Activated CD8-positive, alpha-beta T cell treated with anti-CD3 and anti-CD28 coated beads for 36 hours (primary cell): ENCODE measurements around the gene ZFPL1. TPM values are rescaled to one million over a fixed set of nuclear protein-coding genes. Genes with fewer than 3 reads are reported as not detected.

Experiments used
- ATAC-seq: fragments of 200-7000 bp; cut with Tn5 transposase; one replicate; pipeline ENCODE4 v1.10.0; 2021; ENCODE audit warnings: mild to moderate bottlenecking, moderate library complexity
- CTCF ChIA-PET: fragments of 350-600 bp; sonication (Branson Sonifier 250); formaldehyde crosslinking; loops from one replicate; lab custom pipeline; 2021; ENCODE audit warnings: antibody characterized with exemption; lab: Charles Lee
- POLR2A ChIA-PET: fragments of 350-600 bp; sonication (Branson Sonifier 250); formaldehyde crosslinking; loops from one replicate; lab custom pipeline; 2021; ENCODE audit warnings: antibody characterized with exemption; lab: Charles Lee
- DNase-seq: peaks from one replicate; pipeline ENCODE4 v3.0.0-alpha.2; 2020
- H3K27ac Mint-ChIP-seq: one replicate; pipeline ENCODE4 v1.8.0; 2021; ENCODE audit warnings: mild to moderate bottlenecking, mixed read lengths
- H3K27me3 Mint-ChIP-seq: one replicate; pipeline ENCODE4 v1.8.0; 2021; ENCODE audit warnings: mixed read lengths
- H3K36me3 Mint-ChIP-seq: one replicate; pipeline ENCODE4 v1.8.0; 2021; ENCODE audit warnings: low read depth, mixed read lengths
- H3K4me1 Mint-ChIP-seq: one replicate; pipeline ENCODE4 v1.8.0; 2021; ENCODE audit warnings: low read depth, mixed read lengths
- H3K4me3 Mint-ChIP-seq: one replicate; pipeline ENCODE4 v1.8.0; 2021; ENCODE audit warnings: mild to moderate bottlenecking, moderate library complexity, mixed read lengths
- H3K9me3 Mint-ChIP-seq: one replicate; pipeline ENCODE4 v1.8.0; 2021; ENCODE audit warnings: mixed read lengths
- intact Hi-C: fragments of 100-400 bp; cut with micrococcal nuclease; formaldehyde crosslinking; loops from one replicate; pipeline ENCODE4 v1.10.0; 2022
- total RNA-seq, 2 experiments: library from RNA; stranded (reverse); gene quantifications; one replicate each; pipeline ENCODE4 v1.2.3, GENCODE V29; 2021
- TF ChIP-seq, protein P1 (sequence below): fragments of 200-600 bp; IDR thresholded peaks from one replicate; pipeline ENCODE4 v1.8.0; 2022; ENCODE audit warnings: antibody characterized with exemption, mild to moderate bottlenecking

ZFPL1 gene
- total RNA-seq, 2 experiments from 2014 or later: 27.1 to 28.2 TPM

DNA sequence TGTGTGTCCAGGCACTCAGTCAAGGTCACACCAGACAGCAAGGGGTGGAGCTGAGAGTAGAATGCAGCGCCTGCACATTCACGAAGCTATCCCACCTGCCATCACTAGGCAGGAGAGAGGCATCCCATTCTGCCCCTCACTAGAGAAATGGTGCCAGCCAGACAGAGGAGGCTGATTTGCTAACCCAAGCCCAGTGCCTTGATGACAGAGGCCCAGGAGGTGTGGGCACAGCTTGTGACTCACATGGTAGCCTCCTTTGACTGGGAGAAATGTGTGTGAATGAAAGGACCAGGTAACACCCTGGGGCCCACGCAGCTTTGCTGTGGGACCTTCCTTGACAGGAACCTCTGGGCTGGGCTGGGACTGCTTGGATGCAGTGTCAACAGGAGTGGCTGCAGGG is 20.5 kb upstream of the ZFPL1 start:
- DNase-seq (no peak), ATAC-seq (no peak)
- CTCF ChIA-PET: interaction anchor here (1.4 kb wide), 1 partner anchor 15 kb away, joined by 3 read pairs; no protein-coding TSS in a partner anchor
- intact Hi-C loops: no loop called here
- Mint-ChIP-seq H3K36me3 (no peaks in the 10 kb centered on the region), H3K4me1 (peaks cover 5% of the 10 kb centered on the region), H3K27me3 (no peaks in the 10 kb centered on the region), H3K27ac (no peak overlapping the region), H3K9me3 (no peaks in the 10 kb centered on the region), H3K4me3 (no peak overlapping the region)
- TF ChIP-seq, protein P1, sequence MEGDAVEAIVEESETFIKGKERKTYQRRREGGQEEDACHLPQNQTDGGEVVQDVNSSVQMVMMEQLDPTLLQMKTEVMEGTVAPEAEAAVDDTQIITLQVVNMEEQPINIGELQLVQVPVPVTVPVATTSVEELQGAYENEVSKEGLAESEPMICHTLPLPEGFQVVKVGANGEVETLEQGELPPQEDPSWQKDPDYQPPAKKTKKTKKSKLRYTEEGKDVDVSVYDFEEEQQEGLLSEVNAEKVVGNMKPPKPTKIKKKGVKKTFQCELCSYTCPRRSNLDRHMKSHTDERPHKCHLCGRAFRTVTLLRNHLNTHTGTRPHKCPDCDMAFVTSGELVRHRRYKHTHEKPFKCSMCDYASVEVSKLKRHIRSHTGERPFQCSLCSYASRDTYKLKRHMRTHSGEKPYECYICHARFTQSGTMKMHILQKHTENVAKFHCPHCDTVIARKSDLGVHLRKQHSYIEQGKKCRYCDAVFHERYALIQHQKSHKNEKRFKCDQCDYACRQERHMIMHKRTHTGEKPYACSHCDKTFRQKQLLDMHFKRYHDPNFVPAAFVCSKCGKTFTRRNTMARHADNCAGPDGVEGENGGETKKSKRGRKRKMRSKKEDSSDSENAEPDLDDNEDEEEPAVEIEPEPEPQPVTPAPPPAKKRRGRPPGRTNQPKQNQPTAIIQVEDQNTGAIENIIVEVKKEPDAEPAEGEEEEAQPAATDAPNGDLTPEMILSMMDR: no peak
- POLR2A ChIA-PET: interaction anchor here (0.8 to 1.0 kb wide), 2 partner anchors 14 to 18 kb away, joined by 3 read pairs; no protein-coding TSS in a partner anchor

DNA sequence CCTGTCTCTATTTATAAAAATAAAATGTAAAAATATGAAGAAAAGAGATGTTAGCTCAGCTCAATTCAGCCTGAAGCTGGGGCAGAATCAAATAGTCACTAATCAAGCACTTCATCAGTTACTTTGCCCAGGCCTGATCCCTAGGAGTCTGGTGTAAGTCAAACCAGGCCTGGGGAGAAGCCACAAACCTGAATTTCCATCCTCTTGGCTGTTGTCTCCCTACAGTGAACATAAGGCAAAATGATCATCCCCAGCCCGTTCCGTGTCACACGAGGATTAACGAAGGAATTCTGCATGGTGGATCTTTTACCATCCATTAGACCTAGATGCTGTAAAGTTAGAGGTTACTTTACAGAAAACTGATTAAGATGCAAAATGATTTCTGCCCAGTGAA is 19.2 kb upstream of the ZFPL1 start:
- intact Hi-C loops: no loop called here
- DNase-seq (no peak), ATAC-seq (no peak)
- TF ChIP-seq, protein P1: no peak
- H3K4me1 Mint-ChIP-seq: peaks cover 6% of the 10 kb centered on the region
- H3K4me3 Mint-ChIP-seq: no peak overlapping the region
- POLR2A ChIA-PET: no interaction called here
- H3K27me3 Mint-ChIP-seq: no peaks in the 10 kb centered on the region
- no peaks in the 10 kb centered on the region for H3K9me3 Mint-ChIP-seq
- CTCF ChIA-PET: interaction anchor here (1.4 kb wide), 1 partner anchor 14 kb away, joined by 3 read pairs; no protein-coding TSS in a partner anchor
- H3K36me3 Mint-ChIP-seq: no peaks in the 10 kb centered on the region
- no peak overlapping the region for H3K27ac Mint-ChIP-seq

DNA sequence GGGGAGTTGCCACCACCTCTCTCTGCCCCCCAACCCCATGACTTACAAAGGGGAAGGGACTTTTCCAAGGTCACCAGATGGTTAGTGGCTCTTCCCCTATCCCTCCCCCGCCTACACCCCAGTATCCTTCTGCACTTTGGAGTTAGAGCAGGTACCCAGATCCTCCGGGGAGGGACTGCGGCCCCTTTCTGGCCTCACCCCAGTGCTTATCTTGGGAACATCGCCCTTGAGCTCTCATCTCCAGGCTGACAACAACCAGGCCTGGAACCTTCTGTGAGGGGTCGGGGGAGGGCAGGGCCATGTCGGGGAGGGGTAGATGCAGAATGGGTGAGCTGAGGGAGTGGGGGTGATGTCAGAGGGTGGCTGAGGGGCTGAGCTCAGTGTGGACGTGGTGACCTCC is 18.2 kb upstream of the ZFPL1 start:
- ATAC-seq: no peak
- CTCF ChIA-PET: no interaction called here
- Mint-ChIP-seq H3K36me3 (no peaks in the 10 kb centered on the region), H3K27me3 (no peaks in the 10 kb centered on the region), H3K4me1 (peaks cover 4% of the 10 kb centered on the region), H3K27ac (no peak overlapping the region), H3K4me3 (no peak overlapping the region), H3K9me3 (no peaks in the 10 kb centered on the region)
- intact Hi-C loops: no loop called here
- TF ChIP-seq, protein P1: no peak
- POLR2A ChIA-PET: interaction anchor here (2.0 kb wide), 1 partner anchor 12 kb away, joined by 6 read pairs; no protein-coding TSS in a partner anchor
- no peak for DNase-seq

DNA sequence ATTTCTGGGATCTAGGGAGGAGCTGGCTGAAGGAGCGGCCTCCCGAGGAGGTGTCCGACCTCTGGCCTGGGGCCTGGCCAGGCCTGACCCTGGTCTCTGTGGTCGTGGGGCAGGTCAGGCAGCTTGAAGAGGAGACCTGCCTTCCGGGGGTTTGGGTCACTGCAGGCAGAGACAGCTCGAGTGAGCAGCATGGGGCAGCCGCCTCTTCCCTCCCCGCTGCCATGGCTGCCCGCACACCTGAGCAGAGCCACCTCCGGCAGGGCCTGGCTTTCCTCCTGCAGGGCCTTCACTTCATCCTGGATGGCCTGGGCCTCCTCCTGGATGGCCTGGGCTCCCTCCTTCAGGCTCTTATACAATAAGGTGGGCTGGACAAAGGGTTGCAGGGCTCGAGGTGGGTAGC is 17.7 kb upstream of the ZFPL1 start:
- TF ChIP-seq, protein P1: no peak
- Mint-ChIP-seq H3K4me3 (no peak overlapping the region), H3K27me3 (no peaks in the 10 kb centered on the region), H3K27ac (no peak overlapping the region), H3K4me1 (peaks cover 2% of the 10 kb centered on the region), H3K36me3 (no peaks in the 10 kb centered on the region), H3K9me3 (no peaks in the 10 kb centered on the region)
- ChIA-PET POLR2A (interaction anchor here (2.0 kb wide), 1 partner anchor 12 kb away, joined by 6 read pairs; no protein-coding TSS in a partner anchor), CTCF (no interaction called here)
- intact Hi-C loops: no loop called here
- DNase-seq (no peak), ATAC-seq (no peak)

DNA sequence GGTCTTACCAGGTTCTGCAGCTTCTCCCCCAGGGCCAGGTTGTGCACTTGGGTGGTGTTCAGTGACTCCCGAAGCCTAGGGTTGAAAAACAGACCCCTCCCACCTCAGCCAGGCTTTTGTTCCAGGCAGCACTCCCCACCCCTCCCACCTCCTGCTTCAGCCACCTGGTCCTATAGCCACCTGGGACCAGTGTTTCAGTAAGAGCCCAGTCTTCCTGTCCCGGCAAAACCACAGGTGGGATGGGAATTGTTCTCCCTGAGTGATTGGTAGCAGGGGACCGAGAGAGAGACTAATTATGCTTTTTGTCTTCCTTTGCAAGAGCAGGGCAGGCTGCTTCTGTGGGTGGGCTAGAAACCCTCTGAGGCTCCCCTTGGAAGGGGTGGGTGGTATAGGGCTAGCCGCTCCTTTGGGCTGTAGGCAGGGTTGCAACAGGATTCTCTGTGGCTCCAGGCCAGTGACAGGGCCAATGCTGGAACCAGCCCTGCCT is 17.2 kb upstream of the ZFPL1 start:
- Mint-ChIP-seq H3K27ac (no peak overlapping the region), H3K36me3 (no peaks in the 10 kb centered on the region), H3K4me3 (no peak overlapping the region), H3K27me3 (no peaks in the 10 kb centered on the region), H3K9me3 (no peaks in the 10 kb centered on the region), H3K4me1 (peaks cover 2% of the 10 kb centered on the region)
- ChIA-PET CTCF (no interaction called here), POLR2A (interaction anchor here (2.0 kb wide), 1 partner anchor 11 kb away, joined by 6 read pairs; no protein-coding TSS in a partner anchor)
- DNase-seq (no peak), ATAC-seq (no peak)
- intact Hi-C loops: no loop called here
- TF ChIP-seq, protein P1: no peak
